ENCODE results near the gene ENKD1.

- TF ChIP-seq CTCF (IDR thresholded peaks at IDR 0.05), result no peak
- no peak for TF ChIP-seq ZBTB21 (CRISPR knock-in tag; IDR thresholded peaks at IDR 0.05; ENCODE audit: borderline replicate concordance)
- TF ChIP-seq NR3C1 (CRISPR knock-in tag; conservative IDR thresholded peaks at IDR 0.05; ENCODE audit: low read depth), result no peak
- no peak for TF ChIP-seq MAX (CRISPR knock-in tag; IDR thresholded peaks at IDR 0.05)
- no peak for TF ChIP-seq ATF3 (CRISPR knock-in tag; conservative IDR thresholded peaks at IDR 0.05)
- TF ChIP-seq ATF2 (CRISPR knock-in tag; IDR thresholded peaks at IDR 0.05; ENCODE audit: borderline replicate concordance, low read depth), result no peak
- TF ChIP-seq TEAD4 (CRISPR knock-in tag; IDR thresholded peaks at IDR 0.05), result no peak
These were observed 8.6 kb downstream of the ENKD1 start for GRCh38 chr16:67657751-67658518.

Data from WTC11 (cell line).